Spleen (tissue), 11 donors: Measurements from ENCODE around the gene MMP17. TPM values are rescaled to one million over a fixed set of nuclear protein-coding genes. Genes with fewer than 3 reads are reported as not detected.

Experiments used
- DNase-seq: peaks from one replicate; pipeline ENCODE4 v3.0.0-alpha.2; 2020
- H3K27ac ChIP-seq, 8 donors: fragments of 200-600 bp; sonication (generic) in 7 of 8; 1 replicate in 4 of 8; 2 replicates in 4 of 8; pipeline versions ENCODE4 v1.5.0 to v1.8.0; 2016 to 2021; ENCODE audit warnings: inconsistent platforms in 4 of 8, mild to moderate bottlenecking in 4 of 8, moderate library complexity in 1 of 8
- H3K27me3 ChIP-seq, 7 donors: fragments of 200-600 bp; sonication (generic) in 6 of 7; replicated peaks in 1 of 7; 1 replicate in 4 of 7; 2 replicates in 3 of 7; pipeline versions ENCODE4 v1.5.0 to v1.8.0; 2016 to 2021; ENCODE audit warnings: inconsistent platforms in 3 of 7, mild to moderate bottlenecking in 1 of 7
- H3K36me3 ChIP-seq, 6 donors: fragments of 200-600 bp; sonication (generic) in 5 of 6; 1 replicate in 4 of 6; 2 replicates in 2 of 6; pipeline versions ENCODE4 v1.5.0 to v1.8.0; 2016 to 2021; ENCODE audit warnings: inconsistent platforms in 2 of 6
- H3K4me1 ChIP-seq, 6 donors: fragments of 200-600 bp; sonication (generic) in 5 of 6; 1 replicate in 3 of 6; 2 replicates in 3 of 6; pipeline versions ENCODE4 v1.5.0 to v1.8.0; 2016 to 2021; ENCODE audit warnings: inconsistent platforms in 3 of 6
- H3K4me3 ChIP-seq, 8 donors: fragments of 200-600 bp; sonication (generic) in 7 of 8; 1 replicate in 4 of 8; 2 replicates in 4 of 8; pipeline versions ENCODE4 v1.5.0 to v1.8.0; 2016 to 2021; ENCODE audit warnings: inconsistent platforms in 4 of 8, mild to moderate bottlenecking in 4 of 8, moderate library complexity in 2 of 8
- H3K9me3 ChIP-seq, 8 donors: fragments of 200-600 bp; sonication (generic) in 7 of 8; 1 replicate in 4 of 8; 2 replicates in 4 of 8; pipeline versions ENCODE4 v1.5.0 to v1.8.0; 2016 to 2021; ENCODE audit warnings: inconsistent platforms in 4 of 8
- CTCF ChIP-seq, 11 experiments: fragments of 200-600 bp in 7 of 11; fragments of 450-650 bp in 4 of 11; sonication (generic) in 4 of 11; IDR thresholded peaks in 8 of 11; conservative IDR thresholded peaks in 3 of 11; 1 replicate in 7 of 11; 2 replicates in 4 of 11; pipeline versions ENCODE4 v1.4.0 to v1.8.0; 2016 to 2021; ENCODE audit warnings: antibody characterized with exemption in 11 of 11, inconsistent platforms in 4 of 11, mild to moderate bottlenecking in 1 of 11
- POLR2A ChIP-seq, 3 donors: fragments of 450-650 bp; IDR thresholded peaks; one replicate each; pipeline ENCODE4 v1.5.1; 2017; ENCODE audit warnings: antibody characterized with exemption in 3 of 3, mild to moderate bottlenecking in 1 of 3
- POLR2AphosphoS5 ChIP-seq, 3 donors: sonication (generic); formaldehyde crosslinking; IDR thresholded peaks; one replicate each; pipeline ENCODE4 v1.5.1; 2017; ENCODE audit warnings: antibody characterized with exemption in 3 of 3
- WGBS, 5 donors: extraction: QIAGEN DNeasy Blood & Tissue Kit in 3 of 5; methylation state at CpG; one replicate each; pipeline versions ENCODE4 v1.1.5 to v1.1.7; 2013 to 2018; 5-methylcytosine and 5-hydroxymethylcytosine counted together
- intact Hi-C: fragments of 100-400 bp; cut with DNase I; formaldehyde crosslinking; loops from one replicate; pipeline ENCODE4 v1.15.0; 2023; ENCODE audit warnings: low total_unique reads
- polyA plus RNA-seq, 3 donors: library from polyadenylated mRNA; stranded (reverse); fragments of 200-250 nt; gene quantifications; one replicate each; pipeline ENCODE4 v1.2.1, GENCODE V29; 2013
- total RNA-seq, 7 donors: library from RNA; depleted of rRNA in 3 of 7; stranded (reverse); fragments of >200 nt in 3 of 7; fragmentation: NEBNext Ultra II Directional in 4 of 7; extraction: Animal tissue kit (Norgen Biotek cat#: 25700) in 4 of 7; gene quantifications; one replicate each; pipeline versions ENCODE4 v1.1.0 to v1.2.1, GENCODE V29; 2016 to 2021
- donor health status: healthy with polysubstance abuse.
- donor health status: DM: no; HTN: no; CAD: no; lungs with moderate emphysema.
- donor health status: DM: no; HTN: no; CAD: no.
- donor health status: Bipolar disorder and iron deficiency.
- donor health status: healthy.
- donor health status: DM: no; HTN: no; CAD: no.
- donor health status: DM: yes; HTN: yes; CAD: no.

Gene MMP17
- total and polyA plus RNA-seq, 10 donors = 1.4 to 8.4 (median 3.5) TPM

GRCh38 chr12:131796754-131797587, 31.2 kb upstream of the MMP17 start:
- intact Hi-C loops = no loop called here
- H3K4me3 ChIP-seq = no peak overlapping the region
- peaks cover 6 to 31% (median 14%) of the 10 kb centered on the region in 6 donors for H3K4me1 ChIP-seq
- H3K27ac ChIP-seq = no peak overlapping the region
- H3K9me3 ChIP-seq = no peaks in the 10 kb centered on the region
- WGBS, 5 donors = 90 to 97% (median 92%) methylated on average over 18 to 28 of the region's 28 CpGs
- H3K27me3 ChIP-seq = no peaks in the 10 kb centered on the region
- no peak for DNase-seq
- peaks cover 0 to 95% (median 64%) of the 10 kb centered on the region in 6 donors for H3K36me3 ChIP-seq
- TF ChIP-seq POLR2AphosphoS5 (IDR thresholded peaks at IDR 0.05) (peak in 1 of 3 donors; percentile 14), CTCF (IDR thresholded peaks at IDR 0.05 in 8 of 11, conservative IDR thresholded peaks at IDR 0.05 in 3 of 11) (no peak), POLR2A (IDR thresholded peaks at IDR 0.05) (no peak)

GRCh38 chr12:131797588-131797934, 30.6 kb upstream of the MMP17 start:
- H3K36me3 ChIP-seq = peaks cover 0 to 95% (median 70%) of the 10 kb centered on the region in 6 donors
- H3K27me3 ChIP-seq = no peaks in the 10 kb centered on the region
- H3K9me3 ChIP-seq = no peaks in the 10 kb centered on the region
- intact Hi-C loops = no loop called here
- H3K27ac ChIP-seq = no peak overlapping the region
- no peak for DNase-seq
- whole genome bisulfite sequencing, 5 donors = 91 to 100% (median 93%) methylated on average over 1 to 10 of the region's 10 CpGs; no CpG with 5 or more reads in 1 of the 5 donors
- TF ChIP-seq POLR2A (IDR thresholded peaks at IDR 0.05) = no peak
- TF ChIP-seq CTCF (IDR thresholded peaks at IDR 0.05 in 8 of 11, conservative IDR thresholded peaks at IDR 0.05 in 3 of 11) = no peak
- peak in 1 of 3 donors; percentile 50 for TF ChIP-seq POLR2AphosphoS5 (IDR thresholded peaks at IDR 0.05)
- peaks cover 6 to 31% (median 14%) of the 10 kb centered on the region in 6 donors for H3K4me1 ChIP-seq
- H3K4me3 ChIP-seq = no peak overlapping the region

GRCh38 chr12:131799195-131799594, 29.0 kb upstream of the MMP17 start:
- Histone ChIP-seq H3K4me1 (peaks cover 6 to 38% (median 14%) of the 10 kb centered on the region in 6 donors), H3K4me3 (no peak overlapping the region), H3K9me3 (no peaks in the 10 kb centered on the region), H3K36me3 (peaks cover 0 to 87% (median 61%) of the 10 kb centered on the region in 6 donors), H3K27ac (no peak overlapping the region), H3K27me3 (no peaks in the 10 kb centered on the region)
- TF ChIP-seq POLR2A (IDR thresholded peaks at IDR 0.05) (no peak), CTCF (IDR thresholded peaks at IDR 0.05 in 8 of 11, conservative IDR thresholded peaks at IDR 0.05 in 3 of 11) (no peak), POLR2AphosphoS5 (IDR thresholded peaks at IDR 0.05) (no peak)
- no peak for DNase-seq
- 88 to 94% (median 91%) methylated on average over 21 of the region's 21 CpGs for WGBS, 5 donors
- intact Hi-C loops = no loop called here

GRCh38 chr12:131799828-131800593, 28.2 kb upstream of the MMP17 start:
- H3K36me3 ChIP-seq = peaks cover 0 to 79% (median 55%) of the 10 kb centered on the region in 6 donors
- 73 to 88% (median 81%) methylated on average over 22 to 29 of the region's 29 CpGs for WGBS, 5 donors

More at GRCh38 chr12:131799828-131800593, 28.2 kb upstream of the MMP17 start:
- intact Hi-C loops = no loop called here
- DNase-seq = no peak
- H3K4me3 ChIP-seq = no peak overlapping the region
- TF ChIP-seq POLR2AphosphoS5 (IDR thresholded peaks at IDR 0.05) = peak in 2 of 3 donors; percentile 6 to 22
- TF ChIP-seq CTCF (IDR thresholded peaks at IDR 0.05 in 8 of 11, conservative IDR thresholded peaks at IDR 0.05 in 3 of 11) = no peak
- no peak for TF ChIP-seq POLR2A (IDR thresholded peaks at IDR 0.05)
- peaks cover 6 to 42% (median 16%) of the 10 kb centered on the region in 6 donors for H3K4me1 ChIP-seq
- H3K27ac ChIP-seq = peak overlapping the region in 1 of 8 donors; percentile 17
- H3K9me3 ChIP-seq = no peaks in the 10 kb centered on the region
- H3K27me3 ChIP-seq = no peaks in the 10 kb centered on the region
